Uterus (tissue), 2 donors: ENCODE data around the gene CDK2.

Source experiments
- POLR2A ChIP-seq, 2 donors: fragments of 450-650 bp; IDR thresholded peaks; one replicate each; pipeline ENCODE4 v1.6.1; 2016; ENCODE audit warnings: antibody characterized with exemption in 2 of 2, mild to moderate bottlenecking in 1 of 2, moderate library complexity in 1 of 2
- TF ChIP-seq, protein P1 (sequence below), 4 experiments: fragments of 200-600 bp in 2 of 4; fragments of 450-650 bp in 2 of 4; sonication (generic) in 2 of 4; IDR thresholded peaks; one replicate each; pipeline ENCODE4 v1.5.1; 2016 to 2019; ENCODE audit warnings: antibody characterized with exemption in 4 of 4, mild to moderate bottlenecking in 2 of 4, moderate library complexity in 1 of 4

DNA sequence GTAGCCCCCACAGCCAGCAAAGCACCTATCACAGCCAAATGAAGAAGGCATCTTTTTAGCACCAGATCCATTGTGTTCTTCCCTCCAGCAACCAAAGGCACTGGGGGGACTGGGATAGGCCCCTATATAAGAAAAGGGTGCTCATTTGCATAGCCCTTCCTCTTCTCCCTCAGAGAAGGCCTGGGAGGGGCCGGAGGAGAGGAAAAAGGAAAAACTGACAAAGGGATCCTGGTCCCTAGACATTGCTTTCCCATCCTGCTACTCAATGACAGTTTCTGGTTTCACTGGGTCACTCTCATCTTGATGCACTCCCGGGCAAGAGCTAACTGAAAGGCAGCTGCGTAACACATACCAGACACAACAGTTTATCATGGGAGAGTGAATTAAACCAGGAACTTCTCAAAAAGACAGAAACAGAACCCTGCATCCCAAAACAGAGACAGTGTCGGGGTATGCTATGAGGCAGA lies 656 bp upstream of the CDK2 start, which contains the start of gene PMEL:
- TF ChIP-seq POLR2A (IDR thresholded peaks at IDR 0.05) = no peak
- TF ChIP-seq, protein P1, sequence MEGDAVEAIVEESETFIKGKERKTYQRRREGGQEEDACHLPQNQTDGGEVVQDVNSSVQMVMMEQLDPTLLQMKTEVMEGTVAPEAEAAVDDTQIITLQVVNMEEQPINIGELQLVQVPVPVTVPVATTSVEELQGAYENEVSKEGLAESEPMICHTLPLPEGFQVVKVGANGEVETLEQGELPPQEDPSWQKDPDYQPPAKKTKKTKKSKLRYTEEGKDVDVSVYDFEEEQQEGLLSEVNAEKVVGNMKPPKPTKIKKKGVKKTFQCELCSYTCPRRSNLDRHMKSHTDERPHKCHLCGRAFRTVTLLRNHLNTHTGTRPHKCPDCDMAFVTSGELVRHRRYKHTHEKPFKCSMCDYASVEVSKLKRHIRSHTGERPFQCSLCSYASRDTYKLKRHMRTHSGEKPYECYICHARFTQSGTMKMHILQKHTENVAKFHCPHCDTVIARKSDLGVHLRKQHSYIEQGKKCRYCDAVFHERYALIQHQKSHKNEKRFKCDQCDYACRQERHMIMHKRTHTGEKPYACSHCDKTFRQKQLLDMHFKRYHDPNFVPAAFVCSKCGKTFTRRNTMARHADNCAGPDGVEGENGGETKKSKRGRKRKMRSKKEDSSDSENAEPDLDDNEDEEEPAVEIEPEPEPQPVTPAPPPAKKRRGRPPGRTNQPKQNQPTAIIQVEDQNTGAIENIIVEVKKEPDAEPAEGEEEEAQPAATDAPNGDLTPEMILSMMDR (IDR thresholded peaks at IDR 0.05) = no peak
